RPMI7951 (cell line): ENCODE results near the gene SHROOM1. TPM values are rescaled to one million over a fixed set of nuclear protein-coding genes. Genes with fewer than 3 reads are reported as not detected.

Experiments
- DNase-seq: peaks from one replicate; pipeline ENCODE4 v3.0.0-alpha.2; 2012; ENCODE audit warnings: low read depth
- total RNA-seq: library from RNA; depleted of rRNA; stranded (reverse); fragments of >200 nt; shearing (Covaris generic); gene quantifications from 2 replicates; pipeline ENCODE4 v1.2.3, GENCODE V29; 2014

Gene SHROOM1
- total RNA-seq, 1 experiment from 2014 or later, result 4.8 TPM

DNA sequence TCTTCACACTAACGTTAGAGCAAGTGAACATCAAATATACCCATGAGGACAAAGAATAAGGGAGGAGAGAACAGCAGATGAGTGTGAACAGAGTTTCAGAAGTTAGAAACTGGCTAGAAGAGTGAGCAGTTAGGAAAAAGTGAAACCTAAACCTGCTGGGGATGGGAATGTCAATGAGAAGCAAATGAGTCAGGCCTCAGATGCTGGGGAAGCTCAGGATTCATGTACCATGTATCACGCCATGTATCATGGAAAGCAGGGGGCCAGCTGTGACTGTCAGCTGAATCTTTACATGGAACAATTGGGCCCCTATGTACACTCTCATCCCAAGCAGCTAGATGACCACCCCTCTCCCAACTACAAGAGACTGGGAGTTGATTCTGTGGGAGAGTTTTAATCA is 19.6 kb upstream of the SHROOM1 start:
- peak; percentile 24 for DNase-seq

DNA sequence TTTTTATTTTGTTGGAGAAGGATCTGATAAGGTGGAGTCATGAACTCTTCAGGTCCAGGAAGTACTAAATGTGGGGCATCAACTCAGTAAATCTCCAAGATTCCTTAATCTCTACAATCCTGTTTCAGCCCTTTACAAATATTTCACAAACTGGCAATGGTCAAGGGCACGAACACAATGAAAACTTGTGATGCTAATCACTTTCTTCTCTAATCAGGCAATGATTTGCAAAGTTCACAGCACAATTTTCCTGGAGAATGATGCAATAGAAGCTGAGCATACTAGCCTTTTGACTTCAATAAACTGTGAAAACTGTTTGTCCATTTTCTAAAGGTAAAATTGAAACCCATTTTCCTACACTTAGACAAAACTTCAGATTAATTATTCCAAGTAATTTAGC is 18.9 kb upstream of the SHROOM1 start:
- DNase-seq, result no peak

DNA sequence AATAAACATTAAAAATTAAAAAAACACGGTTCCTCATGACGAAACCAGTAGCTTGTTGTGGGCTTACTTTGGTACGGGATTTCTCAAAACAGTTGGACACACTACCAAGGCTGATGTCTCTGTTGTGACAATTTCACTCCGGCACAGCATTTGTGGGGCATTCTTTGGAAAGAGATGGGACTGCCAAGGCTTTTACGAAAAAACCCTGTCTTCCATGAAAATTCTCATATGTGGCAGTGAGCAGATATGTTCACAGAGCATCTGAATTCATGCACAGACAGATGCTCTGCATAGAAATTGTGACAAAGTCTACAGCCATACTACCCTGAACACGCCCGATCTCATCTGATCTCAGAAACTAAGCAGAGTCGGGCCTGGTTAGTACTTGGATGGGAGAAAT is 17.8 kb upstream of the SHROOM1 start:
- DNase-seq, result no peak

DNA sequence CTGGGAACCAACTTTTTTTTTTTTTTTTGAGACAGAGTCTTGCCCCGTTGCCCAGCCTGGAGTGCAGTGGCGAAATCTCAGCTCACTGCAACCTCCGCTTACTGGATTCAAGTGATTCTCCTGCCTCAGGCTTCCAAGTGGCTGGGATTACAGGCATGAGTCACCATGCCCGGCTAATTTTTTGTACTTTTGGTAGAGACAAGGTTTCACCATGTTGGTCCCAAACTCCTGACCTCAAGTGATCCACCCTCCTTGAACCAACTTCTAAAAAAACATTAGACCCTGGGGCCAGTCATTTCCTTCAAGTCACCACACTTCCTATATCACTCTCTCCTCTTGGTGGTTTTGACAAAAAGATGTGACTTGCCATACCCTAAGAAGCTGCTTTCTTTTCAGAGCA is 10.9 kb upstream of the SHROOM1 start:
- peak; percentile 89 for DNase-seq

DNA sequence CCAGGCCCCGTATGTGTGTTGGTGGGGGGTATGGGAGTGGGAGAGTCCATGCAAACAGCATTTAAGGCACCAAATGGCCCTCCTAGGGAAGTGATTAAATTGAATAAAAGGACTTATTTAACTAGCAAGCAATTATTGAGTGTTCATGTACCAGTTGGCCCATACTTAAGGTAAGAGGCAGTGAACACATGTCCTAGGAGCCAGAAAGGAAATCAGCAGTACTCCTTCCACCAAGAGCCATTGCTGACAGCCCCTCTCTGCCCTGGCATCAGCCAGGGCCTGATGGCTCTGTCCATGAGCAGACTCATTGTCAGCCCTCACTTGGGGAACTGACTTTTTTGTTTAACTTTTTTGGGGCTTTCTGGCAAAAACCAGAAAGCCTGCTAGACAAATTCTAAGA is 10.4 kb upstream of the SHROOM1 start:
- no peak for DNase-seq

DNA sequence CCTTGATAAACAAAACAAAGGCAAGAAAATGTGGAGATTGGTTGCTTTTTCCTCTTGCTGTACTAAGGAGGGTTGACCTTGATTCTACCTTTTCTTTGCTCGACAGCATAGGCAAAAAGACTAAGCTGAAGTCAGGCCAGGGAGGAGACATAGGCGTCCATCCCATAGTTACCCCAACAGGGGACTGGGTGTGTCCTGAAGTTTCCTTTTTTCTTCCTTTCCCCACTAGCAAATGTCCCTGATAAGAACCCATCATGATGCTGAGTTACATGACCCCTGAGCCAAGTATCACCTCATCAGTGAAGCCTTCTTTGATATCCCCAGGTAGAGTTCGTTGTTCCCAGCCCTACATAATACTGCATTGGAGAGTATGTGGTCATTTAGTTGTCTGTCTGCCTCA is 9.9 kb upstream of the SHROOM1 start:
- no peak for DNase-seq

DNA sequence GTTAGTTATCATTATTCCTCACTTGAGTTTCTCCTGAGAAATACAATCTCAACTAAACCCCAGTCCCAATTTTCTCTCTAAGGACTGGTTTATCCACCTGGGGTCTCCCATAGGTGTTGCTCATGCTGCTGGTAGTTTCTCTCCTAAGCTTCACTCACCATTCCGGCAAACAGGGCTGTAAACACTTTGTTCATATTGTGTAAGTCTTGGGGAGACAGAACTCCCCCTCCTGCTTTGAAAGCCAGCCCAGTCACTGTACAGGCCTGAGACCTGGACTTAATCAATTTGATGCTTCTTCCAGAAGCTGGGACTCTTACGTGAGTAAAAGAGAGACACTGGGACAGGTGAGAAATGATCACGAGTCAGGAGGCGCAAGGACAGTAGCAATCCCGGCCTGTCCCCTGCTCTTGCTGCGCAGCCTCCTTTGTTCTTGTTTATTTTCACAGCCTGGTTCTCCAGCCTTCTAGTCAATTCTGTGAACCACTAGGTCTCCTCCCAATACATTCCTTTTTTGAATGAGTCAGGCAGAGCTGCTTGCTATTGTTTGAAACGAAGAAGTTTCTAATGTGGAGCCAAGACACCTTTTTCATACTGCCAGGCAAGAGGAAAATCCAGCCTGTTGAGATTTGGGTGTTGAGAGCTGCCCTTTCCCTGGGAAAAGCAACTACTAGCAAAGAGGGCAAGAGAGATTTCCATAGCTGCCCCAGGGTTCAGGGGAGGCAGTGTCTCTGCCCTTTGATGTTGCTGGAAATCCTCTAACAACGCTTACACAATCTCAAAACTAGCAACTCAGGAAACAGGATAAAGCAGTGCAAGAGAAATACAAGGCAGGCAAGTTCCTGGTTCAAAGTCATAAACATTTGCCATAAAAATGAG is 9.2 kb upstream of the SHROOM1 start:
- peak; percentile 53 for DNase-seq

DNA sequence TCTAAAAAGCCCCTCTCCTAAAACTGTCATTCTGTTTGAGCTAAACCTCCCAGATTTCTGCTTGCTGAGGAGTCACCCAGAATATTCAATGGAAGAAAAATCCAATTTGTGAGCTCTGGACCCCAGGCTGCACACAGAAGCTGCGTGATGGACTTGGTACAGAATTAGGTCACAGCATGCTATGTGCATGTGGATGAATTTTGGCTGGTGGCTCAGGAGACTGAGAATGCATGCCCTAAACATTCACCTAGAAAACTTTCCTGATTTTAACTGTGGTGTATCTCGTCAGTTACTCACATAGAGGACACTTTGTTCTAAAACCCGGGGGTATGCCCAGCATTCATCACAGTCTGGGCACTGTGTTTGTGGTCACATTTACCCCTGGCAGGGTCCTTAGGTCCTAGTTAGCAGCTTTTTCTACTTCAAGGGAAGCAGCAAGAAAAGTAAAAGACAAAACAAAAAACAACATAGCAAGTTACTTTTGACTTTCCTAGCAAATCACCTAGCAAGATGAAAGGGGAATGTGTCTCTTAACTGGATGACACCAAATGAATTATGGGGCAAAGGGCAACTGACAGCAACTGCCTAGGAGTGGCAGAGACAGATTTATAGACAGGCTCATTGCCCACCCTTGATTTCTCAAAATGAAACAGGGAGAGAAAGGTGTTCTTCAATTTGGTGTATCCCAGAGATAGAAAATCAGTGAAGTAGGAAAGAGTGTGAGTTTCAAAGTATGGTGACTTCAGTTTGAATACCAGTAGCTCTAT is 8.3 kb upstream of the SHROOM1 start:
- no peak for DNase-seq

DNA sequence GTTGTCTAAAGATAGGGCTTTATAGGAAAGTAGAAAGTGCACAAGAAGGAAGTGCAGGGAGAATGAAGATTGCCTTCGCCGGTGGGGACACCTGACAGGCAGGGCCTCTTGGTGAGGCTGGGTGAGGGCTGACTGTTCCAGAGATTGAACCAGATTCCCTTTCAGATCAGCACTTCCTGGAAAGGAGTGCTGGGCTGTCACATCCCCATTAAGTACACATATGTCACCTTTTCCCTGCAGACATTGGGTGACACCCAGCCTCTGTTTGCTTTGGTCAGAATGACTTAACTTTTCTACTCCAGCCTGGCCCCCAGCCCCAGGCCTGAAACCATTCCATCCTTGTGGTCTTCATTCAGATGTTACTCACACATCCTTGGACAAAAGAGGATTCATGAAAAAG is 7.4 kb upstream of the SHROOM1 start:
- DNase-seq, result peak; percentile 7

DNA sequence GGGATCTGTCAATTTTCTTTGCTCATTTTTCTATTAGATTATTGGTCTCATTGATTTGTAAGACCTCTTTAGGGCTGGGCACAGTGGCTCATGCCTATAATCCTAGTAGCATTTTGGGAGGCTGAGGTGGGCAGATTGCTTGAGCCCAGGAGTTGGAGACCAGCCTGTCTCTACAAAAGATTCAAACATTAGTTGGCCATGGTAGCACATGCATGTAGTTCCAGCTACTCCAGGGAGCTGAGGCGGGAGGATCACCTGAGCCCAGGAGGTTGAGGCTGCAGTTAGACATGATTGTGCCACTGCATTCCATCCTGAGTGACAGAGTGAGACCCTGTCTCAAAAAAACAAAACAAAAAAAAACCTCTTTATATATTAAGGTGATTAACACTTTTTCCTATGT is 6.4 kb upstream of the SHROOM1 start:
- DNase-seq, result no peak

DNA sequence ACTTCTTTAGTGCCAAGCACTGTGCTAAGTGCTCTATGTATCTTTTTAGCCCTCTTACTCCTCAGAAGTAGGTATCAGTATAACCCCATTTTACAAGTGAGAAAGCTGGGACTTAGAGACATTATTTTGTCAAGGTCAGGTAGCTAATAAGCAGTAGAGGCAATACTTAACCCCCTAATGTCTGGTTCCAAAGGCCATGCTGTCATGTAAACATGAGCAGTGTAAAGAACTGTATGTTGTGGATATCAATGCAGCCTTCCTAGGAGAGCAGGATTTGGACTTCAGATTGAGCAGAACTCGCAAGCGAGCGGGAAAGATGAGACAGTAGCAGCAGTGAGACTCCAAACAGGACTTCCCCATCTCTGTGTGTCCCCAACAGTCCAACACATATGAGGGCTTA is 3.6 kb upstream of the SHROOM1 start:
- no peak for DNase-seq

DNA sequence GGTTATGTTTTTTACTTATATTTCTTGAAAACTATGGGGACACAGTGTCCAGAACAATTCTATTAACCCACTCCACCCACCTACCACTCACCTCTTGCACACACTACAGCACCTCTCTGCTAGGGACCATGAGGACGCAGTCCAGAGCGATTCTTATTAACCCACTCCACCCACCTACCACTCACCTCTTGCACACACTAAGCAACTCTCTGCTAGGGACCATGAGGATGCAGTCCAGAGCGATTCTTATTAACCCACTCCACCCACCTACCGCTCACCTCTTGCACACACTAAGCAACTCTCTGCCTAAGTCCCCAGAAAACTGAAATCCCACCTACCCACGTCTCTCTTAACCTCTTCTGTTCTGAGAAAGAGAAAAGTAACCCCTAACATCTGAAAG is 2.2 kb upstream of the SHROOM1 start:
- no peak for DNase-seq

DNA sequence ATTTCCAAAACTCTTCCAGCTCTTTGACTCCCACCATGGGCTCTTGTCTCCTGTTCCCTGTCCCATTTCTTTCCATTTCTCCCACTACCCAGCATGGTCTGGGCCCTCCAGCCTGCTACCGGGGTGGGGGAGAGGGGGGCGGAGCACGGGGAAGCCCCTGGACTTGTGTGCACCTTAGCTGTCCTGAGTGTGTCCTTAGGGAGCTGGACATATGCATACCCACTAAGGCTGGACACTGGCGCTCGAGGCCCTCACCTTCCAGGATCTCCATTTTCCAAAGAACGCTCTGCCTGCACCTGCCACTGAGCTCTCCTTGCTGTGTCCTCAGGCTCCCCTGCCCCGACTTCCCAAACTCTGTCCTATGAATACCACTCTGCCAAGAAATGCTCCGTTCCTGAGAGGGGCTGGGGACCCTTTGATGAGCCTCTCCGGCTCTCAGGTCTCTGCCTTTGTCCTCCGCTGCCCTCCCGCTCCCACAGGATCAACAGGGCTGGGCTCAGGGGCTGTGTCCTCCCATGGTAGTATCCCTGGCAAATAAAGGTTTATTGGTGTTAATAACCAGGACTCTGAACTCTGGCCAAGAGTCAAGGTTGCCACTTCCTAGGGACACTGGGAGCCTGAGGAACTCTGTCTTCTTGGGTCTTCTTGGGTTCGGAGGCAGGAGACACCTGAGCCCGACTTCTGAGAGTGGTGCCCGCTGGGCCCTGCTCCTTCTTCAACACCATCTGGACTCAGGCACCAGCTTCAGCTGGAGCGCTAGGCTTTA is 831 bp upstream of the SHROOM1 start:
- DNase-seq, result no peak

DNA sequence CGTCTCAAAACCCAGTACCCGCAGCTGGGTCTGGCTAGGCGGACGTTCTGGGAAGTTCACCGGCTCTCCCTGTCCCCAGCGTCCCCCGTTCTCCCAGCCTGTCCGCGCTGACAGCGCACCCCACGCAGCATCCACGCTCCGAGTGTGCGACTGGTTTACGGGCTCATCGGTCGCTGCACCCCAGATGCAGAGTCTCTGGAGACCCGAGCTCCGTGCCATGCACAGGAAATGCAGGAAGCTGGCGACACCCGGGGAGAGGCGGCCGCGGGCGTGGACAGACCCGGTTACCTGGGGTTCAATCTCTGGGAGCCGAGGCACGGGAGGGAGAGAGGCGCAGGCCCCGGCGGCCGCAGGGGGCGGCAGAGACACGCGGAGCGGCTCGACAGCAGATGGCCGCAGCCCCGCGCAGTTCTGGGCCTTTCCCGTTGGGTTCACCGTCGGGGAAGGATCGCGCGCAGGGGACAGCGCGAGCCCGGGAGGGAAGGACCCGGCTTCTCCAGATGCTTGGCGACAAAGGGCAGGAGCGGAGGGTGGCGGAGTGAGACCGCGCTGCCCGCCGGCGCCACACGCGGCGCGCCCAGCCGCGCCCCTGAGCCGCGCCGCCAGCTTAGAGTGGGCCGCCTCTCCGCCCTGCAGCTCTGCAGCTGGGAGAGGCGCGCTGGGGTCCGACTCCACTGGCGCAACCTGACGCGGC is 558 bp downstream of the SHROOM1 start:
- peak; percentile 65 for DNase-seq

DNA sequence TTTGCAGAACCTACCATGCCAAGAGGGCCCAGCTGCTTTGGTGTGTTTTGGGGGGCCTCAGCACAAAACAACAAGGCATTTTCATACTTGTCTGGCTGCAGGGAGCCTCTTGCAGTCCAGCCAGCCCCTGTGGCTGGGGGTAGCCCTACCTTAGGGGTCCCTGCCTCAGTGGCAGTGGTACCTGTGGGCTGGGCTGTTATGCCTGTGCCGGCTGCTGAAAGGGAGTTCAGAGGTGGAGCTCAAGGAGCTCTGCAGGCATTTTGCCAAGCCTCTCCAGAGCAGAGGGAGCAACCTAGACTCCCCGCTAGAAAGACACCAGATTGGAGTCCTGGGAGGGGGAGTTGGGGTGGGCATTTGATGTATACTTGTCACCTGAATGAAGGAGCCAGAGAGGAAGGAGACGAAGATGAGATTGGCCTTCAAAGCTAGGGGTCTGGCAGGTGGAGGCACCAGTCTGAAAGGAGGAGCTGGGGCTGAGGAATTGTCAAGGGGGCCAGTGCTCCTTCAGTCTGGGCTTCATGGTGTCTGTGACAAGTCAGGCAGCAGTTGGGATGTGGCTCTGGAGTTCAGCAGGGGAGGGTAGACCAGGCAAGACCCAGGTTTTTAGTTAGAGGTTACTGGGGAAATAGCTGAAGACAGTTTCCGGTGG is 1.5 kb downstream of the SHROOM1 start:
- no peak for DNase-seq

DNA sequence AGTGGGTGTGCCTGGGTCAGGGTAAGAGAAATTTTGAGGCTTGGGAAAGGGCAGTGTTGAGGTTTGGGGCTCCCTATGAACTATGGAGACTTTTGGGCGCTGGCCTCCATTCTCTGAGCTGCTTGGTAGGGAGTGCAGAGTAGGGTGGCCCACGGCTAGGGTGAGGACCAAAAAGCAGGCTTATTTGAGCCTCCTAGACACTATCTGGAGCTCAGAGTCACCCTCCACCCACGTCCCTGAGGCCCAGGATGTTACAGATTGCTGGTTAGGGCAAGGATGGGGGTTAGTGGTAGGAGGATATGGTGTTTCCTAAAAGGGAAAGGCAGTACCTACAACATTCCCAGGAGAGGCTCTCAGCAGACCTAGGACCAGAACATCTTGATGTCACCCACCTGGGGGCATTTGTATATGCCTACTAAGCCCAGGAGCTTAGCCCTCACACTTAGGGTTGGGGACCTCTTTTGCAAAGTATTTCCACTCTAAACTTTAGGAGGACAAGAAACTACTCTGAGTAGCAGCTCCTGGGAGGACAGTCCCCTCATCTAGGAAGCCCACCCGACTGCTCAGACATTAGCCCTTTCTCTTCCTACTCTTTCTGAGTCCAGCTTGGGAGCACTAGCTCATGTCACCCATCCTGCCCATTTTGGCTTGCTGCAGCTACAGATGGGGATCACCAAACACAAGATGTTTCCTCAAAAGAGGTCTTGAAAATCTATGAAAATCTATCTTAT is 2.3 kb downstream of the SHROOM1 start:
- DNase-seq, result no peak

DNA sequence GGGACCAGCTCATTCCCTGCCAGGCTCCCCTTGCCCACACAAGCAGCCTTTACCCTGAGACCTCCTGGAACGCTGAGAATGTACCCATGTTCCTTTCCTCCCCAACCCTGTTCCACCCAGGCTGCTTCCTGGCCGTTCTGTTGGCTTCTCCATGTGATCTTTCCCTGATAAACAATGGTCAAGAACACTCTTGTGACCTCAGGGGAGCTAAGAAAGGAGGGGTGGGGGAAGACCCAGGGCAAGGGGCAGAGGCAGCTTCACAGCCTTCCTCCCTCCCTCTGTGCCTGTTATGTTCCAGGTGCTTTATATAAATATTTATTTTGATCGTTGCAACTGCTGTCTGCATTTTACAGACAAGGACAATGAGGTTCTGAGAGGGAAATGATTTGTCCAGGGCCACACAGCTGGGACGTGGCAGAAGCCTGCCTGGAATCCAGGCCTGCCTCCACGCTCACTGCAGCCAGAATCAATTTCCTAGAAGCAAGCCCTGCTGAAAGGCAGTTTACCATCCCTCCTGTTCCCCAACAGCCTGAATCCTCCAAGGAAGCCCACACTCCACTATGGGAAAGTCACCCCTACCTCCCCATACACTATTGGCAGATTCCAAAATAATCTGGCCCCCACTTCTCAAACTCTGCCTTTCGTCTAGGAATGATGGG is 3.9 kb downstream of the SHROOM1 start:
- DNase-seq, result no peak

DNA sequence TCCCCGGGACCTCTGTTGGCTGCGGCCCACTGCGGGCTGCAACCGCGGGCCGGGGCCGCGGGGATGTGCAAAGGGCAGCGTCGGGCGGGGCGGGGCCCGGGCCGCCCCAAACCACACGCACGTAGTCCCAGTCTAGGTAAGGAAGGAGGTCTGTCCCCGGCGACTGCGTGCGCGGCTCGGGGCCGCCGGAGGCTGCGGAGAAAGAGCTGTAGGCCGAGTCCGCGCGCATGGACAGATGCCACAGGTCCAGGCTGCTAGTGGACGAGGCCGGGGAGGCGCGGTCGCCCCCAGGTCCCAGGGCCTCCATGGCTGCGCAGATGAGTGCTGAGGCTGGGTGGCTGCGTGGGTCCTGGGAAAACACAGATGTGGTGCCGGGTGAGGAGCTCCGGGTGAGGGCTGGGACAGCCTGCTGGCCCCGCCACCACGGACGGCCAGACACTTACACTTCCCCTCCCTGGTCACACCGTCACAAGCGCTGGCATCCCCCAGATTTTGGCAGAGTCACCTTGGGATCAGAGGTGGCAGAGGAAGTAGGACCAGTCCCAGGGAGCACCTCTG is 4.5 kb downstream of the SHROOM1 start:
- DNase-seq, result no peak

DNA sequence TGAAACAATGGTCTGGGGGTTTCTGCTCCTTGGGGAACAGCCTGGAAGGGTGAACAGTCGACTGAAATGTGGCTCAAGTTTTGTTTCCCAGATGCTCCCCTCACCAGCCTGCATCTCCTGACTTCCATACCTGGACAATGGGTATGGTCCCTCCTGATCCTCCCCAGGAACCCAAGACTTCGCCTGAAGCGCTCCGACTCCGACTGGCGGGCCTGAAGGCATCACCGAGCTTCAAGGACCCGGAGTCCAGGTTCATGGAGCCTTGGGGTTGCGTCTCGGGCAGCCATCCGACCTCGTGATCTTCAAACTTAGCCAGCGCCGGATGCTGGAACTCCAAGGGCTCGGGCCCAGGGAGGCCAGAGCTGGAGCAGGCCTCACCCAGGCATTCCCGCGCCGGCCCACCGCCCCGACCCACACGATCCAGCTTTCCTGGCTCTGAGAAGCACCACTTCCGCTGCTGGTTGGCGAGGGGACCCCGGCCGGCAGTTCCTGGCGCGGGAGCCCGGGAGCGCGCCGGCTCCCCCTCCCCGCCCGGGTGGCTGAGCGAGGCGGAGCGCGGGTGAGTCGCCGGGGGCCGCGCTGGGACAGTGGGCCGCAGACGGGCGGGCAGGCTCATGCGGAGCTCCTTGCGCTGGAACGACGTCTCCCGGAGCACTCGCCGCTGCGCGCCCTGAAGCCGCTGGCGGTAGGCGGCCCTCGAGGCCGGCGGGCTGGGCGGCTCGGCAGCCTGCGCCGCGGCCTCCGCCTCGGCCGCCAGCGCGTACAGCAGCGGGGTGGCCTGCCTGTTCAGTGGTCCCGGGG is 5.2 kb downstream of the SHROOM1 start:
- DNase-seq, result no peak
